ENCODE results near the gene CSPG4.

- no peak for TF ChIP-seq POLR2A (IDR thresholded peaks at IDR 0.05; ENCODE audit: control extremely low read depth in 1 of 2, low read depth in 2 of 2, low read length in 2 of 2)
- no peak for TF ChIP-seq PHF8 (conservative IDR thresholded peaks at IDR 0.05; ENCODE audit: low read depth, low read length)
- no peak for TF ChIP-seq CTCF (IDR thresholded peaks at IDR 0.05; ENCODE audit: control extremely low read depth in 1 of 3, insufficient read depth in 1 of 3, low read depth in 1 of 3, low read length in 3 of 3)
- TF ChIP-seq EGR1 (IDR thresholded peaks at IDR 0.05; ENCODE audit: borderline replicate concordance, low read depth, low read length): no peak
- no peak for TF ChIP-seq TCF12 (IDR thresholded peaks at IDR 0.05; ENCODE audit: low read depth, low read length)
- TF ChIP-seq HDAC6 (IDR thresholded peaks at IDR 0.05; ENCODE audit: low read depth, low read length): no peak
- no peak for TF ChIP-seq POLR2AphosphoS5 (IDR thresholded peaks at IDR 0.05; ENCODE audit: low read depth, low read length)
- no peak for TF ChIP-seq RFX5 (IDR thresholded peaks at IDR 0.05; ENCODE audit: borderline replicate concordance, low read depth, low read length)
- no peak for TF ChIP-seq NRF1 (IDR thresholded peaks at IDR 0.05; ENCODE audit: low read depth, low read length)
- no peak for TF ChIP-seq EZH2 (IDR thresholded peaks at IDR 0.05; ENCODE audit: low read depth, low read length, severe bottlenecking)
- TF ChIP-seq ATF3 (IDR thresholded peaks at IDR 0.05; ENCODE audit: insufficient read depth, low read depth, low read length): no peak
Observed at GRCh38 chr15:75733761-75734651, 21.4 kb upstream of the CSPG4 start.

Data from H1 (cell line).